ENCODE data around the gene TNIP1.
A peak's percentile ranks its signal among the peaks of the same experiment; 100 is the strongest.

The TNIP1 gene

DNA sequence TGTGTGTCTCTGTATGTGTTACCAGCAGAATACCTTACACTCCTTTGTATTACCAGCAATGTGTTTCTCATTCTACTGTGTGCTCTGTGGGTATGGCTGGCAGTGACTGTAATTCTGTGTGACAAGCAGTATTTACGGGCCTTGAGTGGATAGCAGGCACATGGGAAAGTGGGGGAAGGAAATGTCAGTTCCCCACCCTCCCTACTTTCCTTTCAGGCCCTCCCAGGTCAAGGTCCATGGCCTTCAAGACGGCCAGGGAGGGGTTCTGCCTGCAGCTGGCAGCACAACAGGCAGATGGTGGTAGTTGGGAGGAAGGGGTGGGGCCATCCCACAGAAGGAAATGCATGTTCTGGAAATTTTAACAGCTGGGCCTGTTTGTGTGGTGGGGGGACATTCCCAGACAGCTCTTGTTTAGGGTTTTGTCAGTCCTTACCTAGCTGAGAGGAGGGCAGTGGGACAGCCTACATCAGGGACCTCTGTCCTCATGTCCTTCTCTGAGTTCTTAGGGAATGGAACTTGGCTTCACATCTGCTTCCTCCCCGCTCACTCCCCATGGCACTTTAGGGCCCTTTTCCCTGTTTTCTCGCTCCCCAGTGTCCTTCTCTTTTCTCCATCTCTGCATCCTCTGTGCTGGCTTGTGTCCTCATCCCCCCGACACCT, 14.6 kb upstream of the TNIP1 start:
- no peaks in the 10 kb centered on the region for H3K79me2 ChIP-seq (ENCODE audit: insufficient read depth, low read length)
- ATAC-seq (ENCODE audit: insufficient read depth, low read depth) (no peak), DNase-seq (no peak)
- TF ChIP-seq EZH2 (IDR thresholded peaks at IDR 0.05; ENCODE audit: borderline replicate concordance, low read depth, low read length, severe bottlenecking): no peak
- TF ChIP-seq, protein P1, sequence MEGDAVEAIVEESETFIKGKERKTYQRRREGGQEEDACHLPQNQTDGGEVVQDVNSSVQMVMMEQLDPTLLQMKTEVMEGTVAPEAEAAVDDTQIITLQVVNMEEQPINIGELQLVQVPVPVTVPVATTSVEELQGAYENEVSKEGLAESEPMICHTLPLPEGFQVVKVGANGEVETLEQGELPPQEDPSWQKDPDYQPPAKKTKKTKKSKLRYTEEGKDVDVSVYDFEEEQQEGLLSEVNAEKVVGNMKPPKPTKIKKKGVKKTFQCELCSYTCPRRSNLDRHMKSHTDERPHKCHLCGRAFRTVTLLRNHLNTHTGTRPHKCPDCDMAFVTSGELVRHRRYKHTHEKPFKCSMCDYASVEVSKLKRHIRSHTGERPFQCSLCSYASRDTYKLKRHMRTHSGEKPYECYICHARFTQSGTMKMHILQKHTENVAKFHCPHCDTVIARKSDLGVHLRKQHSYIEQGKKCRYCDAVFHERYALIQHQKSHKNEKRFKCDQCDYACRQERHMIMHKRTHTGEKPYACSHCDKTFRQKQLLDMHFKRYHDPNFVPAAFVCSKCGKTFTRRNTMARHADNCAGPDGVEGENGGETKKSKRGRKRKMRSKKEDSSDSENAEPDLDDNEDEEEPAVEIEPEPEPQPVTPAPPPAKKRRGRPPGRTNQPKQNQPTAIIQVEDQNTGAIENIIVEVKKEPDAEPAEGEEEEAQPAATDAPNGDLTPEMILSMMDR (IDR thresholded peaks at IDR 0.05; ENCODE audit: borderline replicate concordance, extremely low read depth, low read length, poor library complexity, severe bottlenecking): no peak
- H3K36me3 ChIP-seq (ENCODE audit: insufficient read depth, low read length): no peaks in the 10 kb centered on the region
- no peak overlapping the region for H3K4me3 ChIP-seq (ENCODE audit: low read depth in 1 of 2, low read length in 2 of 2)
- no peaks in the 10 kb centered on the region for H3K27me3 ChIP-seq (ENCODE audit: insufficient read depth, low read length, poor library complexity)
- no peak overlapping the region for H3K27ac ChIP-seq (ENCODE audit: low read length)
- no peaks in the 10 kb centered on the region for H4K20me1 ChIP-seq (ENCODE audit: insufficient read depth, low read length)
- H2AFZ ChIP-seq (ENCODE audit: low read depth, low read length): no peak overlapping the region
- H3K9ac ChIP-seq (ENCODE audit: low read depth, low read length): no peak overlapping the region
- peaks cover 14% of the 10 kb centered on the region for H3K4me1 ChIP-seq (ENCODE audit: insufficient read depth, low read length)
- no peak overlapping the region for H3K4me2 ChIP-seq (ENCODE audit: insufficient read depth, low read length)
- H3K9me3 ChIP-seq (ENCODE audit: insufficient read depth, low read length, severe bottlenecking): no peaks in the 10 kb centered on the region

GRCh38 chr5:151094852-151095245, 14.0 kb upstream of the TNIP1 start:
- TF ChIP-seq, protein P1 (IDR thresholded peaks at IDR 0.05; ENCODE audit: borderline replicate concordance, extremely low read depth, low read length, poor library complexity, severe bottlenecking): no peak
- TF ChIP-seq EZH2 (IDR thresholded peaks at IDR 0.05; ENCODE audit: borderline replicate concordance, low read depth, low read length, severe bottlenecking): no peak
- no peak overlapping the region for H3K4me2 ChIP-seq (ENCODE audit: insufficient read depth, low read length)
- H3K4me1 ChIP-seq (ENCODE audit: insufficient read depth, low read length): peaks cover 14% of the 10 kb centered on the region
- H3K36me3 ChIP-seq (ENCODE audit: insufficient read depth, low read length): no peaks in the 10 kb centered on the region
- no peaks in the 10 kb centered on the region for H3K27me3 ChIP-seq (ENCODE audit: insufficient read depth, low read length, poor library complexity)
- no peaks in the 10 kb centered on the region for H3K79me2 ChIP-seq (ENCODE audit: insufficient read depth, low read length)
- DNase-seq: no peak
- no peak overlapping the region for H3K9ac ChIP-seq (ENCODE audit: low read depth, low read length)
- ATAC-seq (ENCODE audit: insufficient read depth, low read depth): no peak
- no peak overlapping the region for H2AFZ ChIP-seq (ENCODE audit: low read depth, low read length)
- H3K9me3 ChIP-seq (ENCODE audit: insufficient read depth, low read length, severe bottlenecking): no peaks in the 10 kb centered on the region
- no peak overlapping the region for H3K27ac ChIP-seq (ENCODE audit: low read length)
- no peak overlapping the region for H3K4me3 ChIP-seq (ENCODE audit: low read depth in 1 of 2, low read length in 2 of 2)
- no peaks in the 10 kb centered on the region for H4K20me1 ChIP-seq (ENCODE audit: insufficient read depth, low read length)

- H3K9me3 ChIP-seq (ENCODE audit: insufficient read depth, low read length, severe bottlenecking): no peaks in the 10 kb centered on the region
- no peak for DNase-seq
- peaks cover 2% of the 10 kb centered on the region for H3K27me3 ChIP-seq (ENCODE audit: insufficient read depth, low read length, poor library complexity)
- H2AFZ ChIP-seq (ENCODE audit: low read depth, low read length): no peak overlapping the region
- no peaks in the 10 kb centered on the region for H3K79me2 ChIP-seq (ENCODE audit: insufficient read depth, low read length)
- peaks cover 14% of the 10 kb centered on the region for H3K4me1 ChIP-seq (ENCODE audit: insufficient read depth, low read length)
- no peak overlapping the region for H3K4me2 ChIP-seq (ENCODE audit: insufficient read depth, low read length)
- no peak overlapping the region for H3K4me3 ChIP-seq (ENCODE audit: low read depth in 1 of 2, low read length in 2 of 2)
- H3K36me3 ChIP-seq (ENCODE audit: insufficient read depth, low read length): no peaks in the 10 kb centered on the region
- peak; percentile 9; the same call in 1 of the 3 replicates for ATAC-seq (ENCODE audit: insufficient read depth, low read depth)
- no peak overlapping the region for H3K27ac ChIP-seq (ENCODE audit: low read length)
- TF ChIP-seq EZH2 (IDR thresholded peaks at IDR 0.05; ENCODE audit: borderline replicate concordance, low read depth, low read length, severe bottlenecking): no peak
- TF ChIP-seq, protein P1 (IDR thresholded peaks at IDR 0.05; ENCODE audit: borderline replicate concordance, extremely low read depth, low read length, poor library complexity, severe bottlenecking): no peak
- H3K9ac ChIP-seq (ENCODE audit: low read depth, low read length): no peak overlapping the region; the same call in 1 of the 2 replicates
- H4K20me1 ChIP-seq (ENCODE audit: insufficient read depth, low read length): no peaks in the 10 kb centered on the region
These were observed 13.4 kb upstream of the TNIP1 start for GRCh38 chr5:151094030-151094851.

Data from DND-41 (cell line).